GM19025 (cell line): ENCODE results near the gene TBL1XR1.

Source experiments
- ATAC-seq: cut with Tn5 transposase; IDR thresholded peaks from one replicate; pipeline ENCODE4 v1.9.1; 2021; ENCODE audit warnings: mild to moderate bottlenecking, low read depth, moderate library complexity; ENCODE audit not compliant: unreplicated experiment

The TBL1XR1 gene

DNA sequence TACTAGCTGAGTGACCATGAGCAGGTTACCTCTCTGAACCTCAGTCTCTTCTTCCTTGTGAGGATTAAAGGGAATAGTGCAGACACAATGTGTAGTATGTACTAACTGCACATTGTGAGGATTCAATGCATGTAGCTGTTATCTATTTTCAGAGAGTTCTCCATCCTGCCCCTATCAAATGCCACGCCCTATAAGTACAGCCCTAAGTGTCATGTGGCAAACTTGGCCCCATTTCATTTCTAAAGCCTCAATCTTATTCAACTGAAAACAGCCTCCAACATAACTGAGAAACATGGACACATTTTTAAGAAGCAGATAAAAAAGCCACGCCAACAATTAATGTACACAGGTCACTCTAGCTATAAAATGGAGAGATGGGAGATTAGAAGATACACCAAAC, 220.0 kb downstream of the TBL1XR1 start:
- ATAC-seq, result no peak

DNA sequence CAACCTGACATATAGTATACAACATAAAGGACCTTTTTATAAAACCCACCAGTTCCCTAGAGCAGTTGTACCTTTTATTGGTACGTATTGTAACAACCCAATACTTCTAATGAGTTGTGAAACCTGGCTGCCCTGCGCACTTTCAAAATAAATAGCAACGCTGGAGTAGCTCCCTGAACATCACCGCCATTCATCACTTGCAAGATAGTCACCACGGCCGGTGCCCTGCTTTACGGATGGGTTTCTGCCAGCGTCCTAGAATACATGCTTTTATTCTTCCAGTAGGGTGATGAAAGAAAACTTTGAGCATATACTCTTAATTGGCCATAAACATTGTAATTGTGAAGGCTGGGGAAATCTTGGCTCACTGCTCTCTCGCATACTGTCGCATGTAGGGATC, 220.7 kb downstream of the TBL1XR1 start:
- no peak for ATAC-seq

DNA sequence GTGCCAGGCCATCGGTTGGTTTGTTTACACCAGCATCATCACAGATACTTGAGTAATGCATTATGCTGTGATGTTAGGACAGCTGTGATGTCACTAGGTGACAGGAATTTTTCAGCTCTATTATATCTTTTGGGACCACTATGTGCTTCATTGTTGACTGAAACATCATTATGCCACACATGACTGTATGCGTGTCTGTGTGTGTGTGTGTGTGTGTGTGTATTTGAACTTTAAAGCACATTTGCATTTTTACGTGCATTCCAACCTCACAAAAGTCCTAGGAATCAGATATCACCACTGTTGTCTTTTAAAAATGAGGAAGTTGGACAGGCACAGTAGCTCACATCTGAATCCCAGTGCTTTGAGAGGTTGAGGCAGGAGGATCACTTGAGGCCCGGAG, 223.0 kb downstream of the TBL1XR1 start:
- no peak for ATAC-seq

DNA sequence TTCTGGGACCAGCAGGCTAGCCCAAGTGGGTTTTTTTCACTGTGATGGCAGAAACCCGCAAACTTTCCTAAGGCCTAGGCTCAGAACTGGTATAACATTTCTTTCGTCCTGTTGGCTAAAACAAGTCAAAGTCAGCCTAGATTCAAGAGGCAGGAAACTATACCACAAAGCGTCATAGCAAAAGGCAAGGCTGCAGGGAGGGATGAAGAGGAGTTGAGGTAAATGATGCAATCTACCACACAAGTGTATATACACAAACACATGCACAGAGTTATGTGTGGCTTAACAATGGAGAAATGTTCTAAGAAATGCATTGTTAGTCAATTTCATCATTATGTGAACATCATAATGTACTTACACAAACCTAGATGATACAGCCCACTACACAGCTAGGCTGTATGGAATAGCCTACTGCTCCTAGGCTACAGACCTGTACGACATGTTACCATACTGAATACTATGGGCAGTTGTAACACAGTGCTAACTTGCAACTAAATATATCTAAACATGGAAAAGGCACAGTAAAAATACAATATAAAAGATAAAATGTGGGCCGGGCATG, 225.6 kb downstream of the TBL1XR1 start:
- no peak for ATAC-seq

- no peak for ATAC-seq
Measured at GRCh38 chr3:176970770-176971169, 226.5 kb downstream of the TBL1XR1 start.

DNA sequence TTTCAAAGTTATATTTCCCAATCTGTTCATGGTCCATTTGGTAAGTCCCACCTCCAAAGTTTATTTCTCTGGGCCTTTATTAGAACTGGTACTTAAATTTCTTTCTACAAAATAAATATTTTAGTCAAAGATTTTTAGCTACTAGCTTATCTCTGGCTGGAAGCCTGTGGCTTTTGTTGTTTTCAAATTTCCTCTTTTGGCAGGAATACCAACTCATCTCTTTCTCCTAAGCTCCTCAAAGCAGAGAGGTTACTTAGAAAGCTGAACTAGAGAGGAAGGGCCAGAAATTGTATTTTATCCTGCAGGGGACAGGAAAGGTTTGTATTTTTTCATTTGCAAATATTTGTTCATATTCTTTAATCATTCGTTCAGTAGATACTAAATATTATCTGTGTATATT, 227.8 kb downstream of the TBL1XR1 start:
- no peak for ATAC-seq
